LNCAP (cell line): ENCODE data around the gene TNFSF13.

Experiments used
- CTCF ChIP-seq: fragments of 450-650 bp; IDR thresholded peaks from 2 replicates; pipeline ENCODE4 v1.5.1; 2017; ENCODE audit warnings: mild to moderate bottlenecking

The TNFSF13 gene

DNA sequence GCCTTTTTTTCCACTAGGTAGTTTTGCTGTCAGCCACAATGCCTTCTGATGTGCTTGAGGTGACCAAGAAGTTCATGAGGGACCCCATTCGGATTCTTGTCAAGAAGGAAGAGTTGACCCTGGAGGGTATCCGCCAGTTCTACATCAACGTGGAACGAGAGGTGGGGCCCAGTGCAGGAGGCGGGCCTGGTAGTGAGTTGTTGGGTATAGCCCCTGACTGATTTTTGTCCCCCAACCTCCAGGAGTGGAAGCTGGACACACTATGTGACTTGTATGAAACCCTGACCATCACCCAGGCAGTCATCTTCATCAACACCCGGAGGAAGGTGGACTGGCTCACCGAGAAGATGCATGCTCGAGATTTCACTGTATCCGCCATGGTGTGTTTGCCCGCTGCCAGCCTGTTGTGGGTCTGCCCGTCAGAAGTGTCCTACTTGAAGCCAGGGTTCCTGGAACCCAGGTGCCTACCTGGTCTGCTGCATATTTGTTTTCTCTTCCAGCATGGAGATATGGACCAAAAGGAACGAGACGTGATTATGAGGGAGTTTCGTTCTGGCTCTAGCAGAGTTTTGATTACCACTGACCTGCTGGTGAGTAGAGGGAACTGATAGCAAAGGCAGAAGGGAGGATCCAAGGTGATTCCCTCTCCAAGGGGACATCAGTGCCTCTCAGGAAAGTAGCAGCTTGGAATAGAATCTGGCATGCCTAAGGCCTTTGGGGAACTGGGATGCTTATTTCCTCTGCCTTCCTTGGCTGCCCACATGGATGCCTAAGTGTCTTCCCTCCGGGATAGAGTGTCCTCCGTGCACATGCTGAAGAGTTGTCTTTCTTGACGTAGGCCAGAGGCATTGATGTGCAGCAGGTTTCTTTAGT is 19.0 kb downstream of the TNFSF13 start:
- TF ChIP-seq CTCF = no peak

DNA sequence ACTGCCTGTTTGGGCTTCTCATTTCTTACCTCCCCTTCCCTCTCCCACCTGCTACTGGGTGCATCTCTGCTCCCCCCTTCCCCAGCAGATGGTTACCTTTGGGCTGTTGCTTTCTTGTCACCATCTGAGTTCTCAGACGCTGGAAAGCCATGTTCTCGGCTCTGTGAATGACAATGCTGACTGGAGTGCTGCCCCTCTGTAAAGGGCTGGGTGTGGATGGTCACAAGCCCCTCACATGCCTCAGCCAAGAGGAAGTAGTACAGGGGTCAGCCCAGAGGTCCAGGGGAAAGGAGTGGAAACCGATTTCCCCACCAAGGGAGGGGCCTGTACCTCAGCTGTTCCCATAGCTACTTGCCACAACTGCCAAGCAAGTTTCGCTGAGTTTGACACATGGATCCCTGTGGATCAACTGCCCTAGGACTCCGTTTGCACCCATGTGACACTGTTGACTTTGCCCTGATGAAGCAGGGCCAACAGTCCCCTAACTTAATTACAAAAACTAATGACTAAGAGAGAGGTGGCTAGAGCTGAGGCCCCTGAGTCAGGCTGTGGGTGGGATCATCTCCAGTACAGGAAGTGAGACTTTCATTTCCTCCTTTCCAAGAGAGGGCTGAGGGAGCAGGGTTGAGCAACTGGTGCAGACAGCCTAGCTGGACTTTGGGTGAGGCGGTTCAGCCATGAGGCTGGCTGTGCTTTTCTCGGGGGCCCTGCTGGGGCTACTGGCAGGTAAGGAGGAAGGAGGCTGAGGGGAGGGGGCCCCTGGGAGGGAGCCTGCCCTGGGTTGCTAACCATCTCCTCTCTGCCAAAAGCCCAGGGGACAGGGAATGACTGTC is 20.7 kb downstream of the TNFSF13 start, which contains the start of gene CD68:
Gene CD68 (plus strand): TSS at position 638 of the 833 bp plus-strand sequence. CDS start 40 bp downstream, at position 678.
- TF ChIP-seq CTCF = no peak

DNA sequence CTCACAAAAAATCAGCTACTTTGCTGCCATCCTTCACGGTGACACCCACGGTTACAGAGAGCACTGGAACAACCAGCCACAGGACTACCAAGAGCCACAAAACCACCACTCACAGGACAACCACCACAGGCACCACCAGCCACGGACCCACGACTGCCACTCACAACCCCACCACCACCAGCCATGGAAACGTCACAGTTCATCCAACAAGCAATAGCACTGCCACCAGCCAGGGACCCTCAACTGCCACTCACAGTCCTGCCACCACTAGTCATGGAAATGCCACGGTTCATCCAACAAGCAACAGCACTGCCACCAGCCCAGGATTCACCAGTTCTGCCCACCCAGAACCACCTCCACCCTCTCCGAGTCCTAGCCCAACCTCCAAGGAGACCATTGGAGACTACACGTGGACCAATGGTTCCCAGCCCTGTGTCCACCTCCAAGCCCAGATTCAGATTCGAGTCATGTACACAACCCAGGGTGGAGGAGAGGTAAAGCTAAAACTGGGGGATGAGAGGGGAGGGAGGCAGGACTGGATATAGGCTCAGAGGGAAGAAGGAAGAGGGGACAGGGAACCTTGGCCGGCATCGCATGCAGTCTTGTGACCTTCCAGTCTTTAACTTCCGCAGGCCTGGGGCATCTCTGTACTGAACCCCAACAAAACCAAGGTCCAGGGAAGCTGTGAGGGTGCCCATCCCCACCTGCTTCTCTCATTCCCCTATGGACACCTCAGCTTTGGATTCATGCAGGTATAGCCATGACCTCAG is 21.5 kb downstream of the TNFSF13 start:
- no peak for TF ChIP-seq CTCF

GRCh38 chr17:7580604-7581575 is 22.3 kb downstream of the TNFSF13 start:
- TF ChIP-seq CTCF = no peak

DNA sequence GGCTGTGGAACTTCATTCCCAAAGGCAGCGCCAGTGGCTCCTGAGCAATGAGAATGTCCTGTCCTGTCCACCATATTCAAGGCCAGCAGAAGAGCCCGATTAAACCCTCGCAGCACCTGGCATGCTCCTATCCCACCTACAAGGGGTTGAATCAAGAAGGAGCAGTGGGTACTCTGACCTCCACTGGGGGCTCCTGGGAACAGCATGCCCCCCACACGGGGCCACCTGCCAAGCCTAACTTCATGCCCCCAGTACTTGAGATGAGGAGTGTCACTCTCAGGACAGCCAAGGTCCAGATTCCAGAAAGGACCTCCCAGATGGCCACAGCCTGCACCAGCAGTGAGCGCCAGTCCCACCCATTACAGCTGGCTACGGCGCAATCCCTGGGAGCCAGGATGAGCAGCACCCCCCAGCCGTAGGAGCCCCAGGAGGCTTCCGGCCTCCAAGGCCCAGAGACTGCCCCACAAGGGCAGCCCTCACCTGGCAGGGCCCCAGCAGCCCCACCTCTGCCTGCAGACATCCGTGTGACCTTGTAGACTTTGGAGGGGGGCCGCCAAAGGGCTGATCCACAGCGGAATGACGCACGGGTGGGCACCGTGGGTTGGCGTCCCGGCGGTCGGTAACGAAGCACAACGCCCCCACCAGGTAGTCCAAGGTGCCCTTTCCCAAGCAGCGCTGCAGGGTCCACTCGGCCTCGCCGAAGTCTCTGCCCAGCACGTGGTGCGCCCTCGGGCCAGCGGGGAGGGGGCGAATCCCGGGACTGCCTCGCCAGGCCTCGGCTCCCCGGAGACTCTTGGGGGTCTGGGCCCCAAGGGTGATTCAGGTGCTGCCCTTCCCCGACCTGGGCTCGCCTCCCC is 24.1 kb downstream of the TNFSF13 start:
- TF ChIP-seq CTCF = 0 out of 2 replicates have a peak, but pooled peaks have one; percentile 13
